ENCODE results near the gene XPOT. TPM values are rescaled to one million over a fixed set of nuclear protein-coding genes. Genes with fewer than 3 reads are reported as not detected.

The XPOT gene
- total RNA-seq, 1 experiment from 2014 or later: 122 TPM

DNA sequence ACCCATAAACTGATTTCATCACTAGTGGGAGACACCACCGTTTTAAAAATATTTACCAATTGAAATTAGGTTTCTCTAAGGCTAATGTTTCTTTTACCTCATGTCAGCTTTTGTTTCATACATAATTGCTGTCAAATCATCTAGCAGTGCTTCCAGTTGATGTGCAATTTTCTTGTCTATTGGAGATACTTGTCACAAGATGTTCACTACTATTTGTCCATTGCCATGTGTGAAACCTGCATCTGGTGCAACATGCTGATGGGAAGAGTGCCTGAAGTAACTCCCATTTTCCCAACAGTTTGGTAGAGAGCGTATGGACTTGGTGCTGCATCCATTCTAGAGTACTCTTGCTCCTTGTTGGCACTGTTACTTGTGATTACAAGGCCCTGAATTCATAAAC, 9.7 kb downstream of the XPOT start:
- H3K27me3 ChIP-seq (ENCODE audit: insufficient read depth, low read depth): no peaks in the 10 kb centered on the region
- H3K36me3 ChIP-seq (ENCODE audit: low read depth): peaks cover 88% of the 10 kb centered on the region
- BruUV-seq (replicated peaks): no TSS peak
- CTCF ChIA-PET: no interaction called here
- TF ChIP-seq, protein P1, sequence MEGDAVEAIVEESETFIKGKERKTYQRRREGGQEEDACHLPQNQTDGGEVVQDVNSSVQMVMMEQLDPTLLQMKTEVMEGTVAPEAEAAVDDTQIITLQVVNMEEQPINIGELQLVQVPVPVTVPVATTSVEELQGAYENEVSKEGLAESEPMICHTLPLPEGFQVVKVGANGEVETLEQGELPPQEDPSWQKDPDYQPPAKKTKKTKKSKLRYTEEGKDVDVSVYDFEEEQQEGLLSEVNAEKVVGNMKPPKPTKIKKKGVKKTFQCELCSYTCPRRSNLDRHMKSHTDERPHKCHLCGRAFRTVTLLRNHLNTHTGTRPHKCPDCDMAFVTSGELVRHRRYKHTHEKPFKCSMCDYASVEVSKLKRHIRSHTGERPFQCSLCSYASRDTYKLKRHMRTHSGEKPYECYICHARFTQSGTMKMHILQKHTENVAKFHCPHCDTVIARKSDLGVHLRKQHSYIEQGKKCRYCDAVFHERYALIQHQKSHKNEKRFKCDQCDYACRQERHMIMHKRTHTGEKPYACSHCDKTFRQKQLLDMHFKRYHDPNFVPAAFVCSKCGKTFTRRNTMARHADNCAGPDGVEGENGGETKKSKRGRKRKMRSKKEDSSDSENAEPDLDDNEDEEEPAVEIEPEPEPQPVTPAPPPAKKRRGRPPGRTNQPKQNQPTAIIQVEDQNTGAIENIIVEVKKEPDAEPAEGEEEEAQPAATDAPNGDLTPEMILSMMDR (conservative IDR thresholded peaks at IDR 0.05): no peak
- TF ChIP-seq EZH2 (IDR thresholded peaks at IDR 0.05; ENCODE audit: low read depth): no peak
- no peaks in the 10 kb centered on the region for H3K9me2 ChIP-seq (ENCODE audit: insufficient read depth)
- H3K9me3 ChIP-seq (ENCODE audit: insufficient read depth, low read depth): no peaks in the 10 kb centered on the region
- H2AFZ ChIP-seq: no peak overlapping the region
- no peak overlapping the region for H3K27ac ChIP-seq
- peaks cover 15% of the 10 kb centered on the region; the same call in 1 of the 2 replicates for H3F3A ChIP-seq (ENCODE audit: insufficient read depth, low read depth)
- no peak overlapping the region for H3K4me3 ChIP-seq
- H3K4me1 ChIP-seq (replicated peaks; ENCODE audit: insufficient read depth): no peaks in the 10 kb centered on the region
- DNase-seq: no peak
- POLR2A ChIA-PET (ENCODE audit: unreplicated experiment): no interaction called here
- H4K20me1 ChIP-seq (ENCODE audit: insufficient read depth): peaks cover 77% of the 10 kb centered on the region
- intact Hi-C loops (cut with micrococcal nuclease; ENCODE audit: unreplicated experiment): no loop called here
- H3K79me2 ChIP-seq (ENCODE audit: low read depth): peaks cover 60% of the 10 kb centered on the region
- H3K4me2 ChIP-seq: no peak overlapping the region

DNA sequence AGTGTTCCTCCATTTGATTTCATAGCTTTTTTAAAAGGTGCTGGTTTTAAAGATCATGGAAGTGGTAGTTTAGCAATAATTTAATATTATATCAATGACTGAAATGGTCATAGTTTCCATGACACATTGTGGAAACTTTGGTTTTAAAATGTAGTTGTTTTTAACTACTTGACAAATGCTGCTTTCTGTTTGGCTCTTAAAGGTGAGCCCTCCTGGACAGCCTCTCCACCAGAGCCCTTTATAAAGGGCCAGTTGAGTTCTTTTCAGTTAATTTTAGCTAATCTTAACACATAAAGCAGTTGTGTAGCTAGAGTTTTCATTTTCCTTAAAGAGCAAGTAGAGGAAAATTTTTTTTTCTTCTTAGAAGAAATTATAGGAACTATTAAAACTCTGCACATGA, 14.0 kb downstream of the XPOT start:
- POLR2A ChIA-PET (ENCODE audit: unreplicated experiment): no interaction called here
- Histone ChIP-seq H3K9me3 (ENCODE audit: insufficient read depth, low read depth) (no peaks in the 10 kb centered on the region), H3K36me3 (ENCODE audit: low read depth) (peaks cover 86% of the 10 kb centered on the region), H3K4me3 (no peak overlapping the region), H3K4me2 (no peak overlapping the region), H3K27ac (no peak overlapping the region), H3F3A (ENCODE audit: insufficient read depth, low read depth) (peaks cover 20% of the 10 kb centered on the region), H3K4me1 (replicated peaks; ENCODE audit: insufficient read depth) (no peaks in the 10 kb centered on the region), H3K9me2 (ENCODE audit: insufficient read depth) (no peaks in the 10 kb centered on the region), H4K20me1 (ENCODE audit: insufficient read depth) (peaks cover 77% of the 10 kb centered on the region), H3K79me2 (ENCODE audit: low read depth) (0 out of 2 replicates have a peak, but pooled peaks cover 21% of the 10 kb centered on the region), H2AFZ (no peak overlapping the region), H3K27me3 (ENCODE audit: insufficient read depth, low read depth) (no peaks in the 10 kb centered on the region)
- CTCF ChIA-PET: interaction anchor here (0.6 kb wide), 1 partner anchor 24 kb away, joined by 4 read pairs; no protein-coding TSS in a partner anchor
- no TSS peak for BruUV-seq (replicated peaks)
- no peak for TF ChIP-seq EZH2 (IDR thresholded peaks at IDR 0.05; ENCODE audit: low read depth)
- TF ChIP-seq, protein P1 (conservative IDR thresholded peaks at IDR 0.05): no peak
- intact Hi-C loops (cut with micrococcal nuclease; ENCODE audit: unreplicated experiment): no loop called here
- no peak for DNase-seq

DNA sequence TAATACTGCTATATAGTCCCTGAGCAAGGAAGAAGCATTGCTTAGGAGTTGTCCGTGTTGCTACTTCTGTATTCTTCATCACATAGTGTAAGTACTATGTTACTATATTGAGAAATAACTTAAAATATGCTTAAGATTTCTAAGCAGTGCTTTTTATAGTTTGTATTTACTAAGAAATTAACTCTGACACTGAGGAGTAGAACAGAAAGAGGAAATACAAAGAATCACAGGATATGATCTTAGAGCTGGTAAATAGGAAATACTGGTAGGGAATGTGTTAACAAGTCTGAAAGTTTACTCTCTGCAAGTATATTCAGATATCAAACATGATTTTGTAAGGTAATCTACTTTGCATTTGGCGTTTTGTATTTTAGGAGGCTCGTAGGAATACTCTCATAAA, 15.5 kb downstream of the XPOT start:
- H4K20me1 ChIP-seq (ENCODE audit: insufficient read depth): peaks cover 73% of the 10 kb centered on the region
- no peaks in the 10 kb centered on the region for H3K27me3 ChIP-seq (ENCODE audit: insufficient read depth, low read depth)
- ChIA-PET CTCF (no interaction called here), POLR2A (ENCODE audit: unreplicated experiment) (no interaction called here)
- no peak overlapping the region for H3K27ac ChIP-seq
- peaks cover 27% of the 10 kb centered on the region for H3F3A ChIP-seq (ENCODE audit: insufficient read depth, low read depth)
- no peaks in the 10 kb centered on the region for H3K4me1 ChIP-seq (replicated peaks; ENCODE audit: insufficient read depth)
- no peak overlapping the region for H3K4me3 ChIP-seq
- H3K79me2 ChIP-seq (ENCODE audit: low read depth): 0 out of 2 replicates have a peak, but pooled peaks cover 12% of the 10 kb centered on the region
- no peak overlapping the region for H3K4me2 ChIP-seq
- intact Hi-C loops (cut with micrococcal nuclease; ENCODE audit: unreplicated experiment): no loop called here
- no peak overlapping the region for H2AFZ ChIP-seq
- no peak for DNase-seq
- H3K9me2 ChIP-seq (ENCODE audit: insufficient read depth): no peaks in the 10 kb centered on the region
- H3K9me3 ChIP-seq (ENCODE audit: insufficient read depth, low read depth): no peaks in the 10 kb centered on the region
- H3K36me3 ChIP-seq (ENCODE audit: low read depth): peaks cover 83% of the 10 kb centered on the region
- no peak for TF ChIP-seq EZH2 (IDR thresholded peaks at IDR 0.05; ENCODE audit: low read depth)
- TF ChIP-seq, protein P1 (conservative IDR thresholded peaks at IDR 0.05): no peak
- no TSS peak for BruUV-seq (replicated peaks)

All from PC-9 (cell line).